Stomach (tissue), 4 donors: ENCODE data around the gene C5orf47.

ENCODE experiments used
- POLR2A ChIP-seq, 4 donors: fragments of 450-650 bp; IDR thresholded peaks; one replicate each; pipeline ENCODE4 v1.6.1; 2016; ENCODE audit warnings: antibody characterized with exemption in 4 of 4, control low read depth in 2 of 4, mild to moderate bottlenecking in 1 of 4, moderate library complexity in 1 of 4
- TF ChIP-seq, protein P1 (sequence below), 7 experiments: fragments of 450-650 bp in 4 of 7; fragments of 200-600 bp in 3 of 7; sonication (generic) in 3 of 7; IDR thresholded peaks; one replicate each; pipeline ENCODE4 v1.5.1; 2016 to 2019; ENCODE audit warnings: antibody characterized with exemption in 7 of 7, control low read depth in 2 of 7, mild to moderate bottlenecking in 1 of 7

DNA sequence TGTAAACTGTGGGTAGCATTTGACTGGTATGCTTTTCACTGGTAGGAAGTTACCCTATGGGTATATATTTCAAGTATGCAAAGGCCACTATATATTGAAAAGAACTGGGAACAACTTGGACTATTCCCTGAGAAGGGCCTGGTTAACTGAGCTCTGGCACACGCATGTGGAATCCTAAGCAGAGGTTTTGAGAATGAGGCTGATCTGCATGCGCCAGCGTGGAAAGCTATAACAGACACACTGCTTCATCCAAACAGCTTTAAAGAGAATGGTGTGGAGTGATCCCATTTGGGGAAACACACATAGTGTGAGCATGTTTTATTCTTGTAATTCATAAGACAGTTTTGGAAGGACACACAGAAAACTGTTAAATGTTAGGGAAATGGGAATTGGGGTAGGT is 64.9 kb downstream of the C5orf47 start:
- TF ChIP-seq, protein P1, sequence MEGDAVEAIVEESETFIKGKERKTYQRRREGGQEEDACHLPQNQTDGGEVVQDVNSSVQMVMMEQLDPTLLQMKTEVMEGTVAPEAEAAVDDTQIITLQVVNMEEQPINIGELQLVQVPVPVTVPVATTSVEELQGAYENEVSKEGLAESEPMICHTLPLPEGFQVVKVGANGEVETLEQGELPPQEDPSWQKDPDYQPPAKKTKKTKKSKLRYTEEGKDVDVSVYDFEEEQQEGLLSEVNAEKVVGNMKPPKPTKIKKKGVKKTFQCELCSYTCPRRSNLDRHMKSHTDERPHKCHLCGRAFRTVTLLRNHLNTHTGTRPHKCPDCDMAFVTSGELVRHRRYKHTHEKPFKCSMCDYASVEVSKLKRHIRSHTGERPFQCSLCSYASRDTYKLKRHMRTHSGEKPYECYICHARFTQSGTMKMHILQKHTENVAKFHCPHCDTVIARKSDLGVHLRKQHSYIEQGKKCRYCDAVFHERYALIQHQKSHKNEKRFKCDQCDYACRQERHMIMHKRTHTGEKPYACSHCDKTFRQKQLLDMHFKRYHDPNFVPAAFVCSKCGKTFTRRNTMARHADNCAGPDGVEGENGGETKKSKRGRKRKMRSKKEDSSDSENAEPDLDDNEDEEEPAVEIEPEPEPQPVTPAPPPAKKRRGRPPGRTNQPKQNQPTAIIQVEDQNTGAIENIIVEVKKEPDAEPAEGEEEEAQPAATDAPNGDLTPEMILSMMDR (IDR thresholded peaks at IDR 0.05) = no peak
- TF ChIP-seq POLR2A (IDR thresholded peaks at IDR 0.05) = no peak
